Panc1 (cell line): ENCODE results near the gene DEFB129. TPM values are rescaled to one million over a fixed set of nuclear protein-coding genes. Genes with fewer than 3 reads are reported as not detected.
"Not testable (repeated sequence)": the region's sequence is repeated elsewhere in the genome, so short reads cannot be mapped to it uniquely, and the experiment has no call there.

Experiments used
- ATAC-seq: fragments of 200-7000 bp; cut with Tn5 transposase; 2 replicates; pipeline ENCODE4 v1.9.1; 2020; ENCODE audit warnings: mild to moderate bottlenecking, moderate library complexity
- BruUV-seq: library from RNA; stranded (reverse); fragments of 400-500 nt; replicated peaks from 2 replicates; lab custom pipeline; 2021; lab: Mats Ljungman, UMichigan
- CTCF ChIA-PET: fragments of 300-600 bp; sonication (Branson Sonifier 250); formaldehyde crosslinking; loops from one replicate; lab custom pipeline; 2022; ENCODE audit warnings: antibody characterized with exemption; lab: Charles Lee
- POLR2A ChIA-PET: fragments of 300-600 bp; sonication (Branson Sonifier 250); formaldehyde crosslinking; loops from one replicate; lab custom pipeline; 2022; ENCODE audit warnings: antibody characterized with exemption; lab: Charles Lee
- DNase-seq: peaks from one replicate; pipeline ENCODE4 v3.0.0-alpha.2; 2010; ENCODE audit warnings: low read depth, low spot score
- H3K27ac ChIP-seq: 2 replicates; pipeline ENCODE4 v1.5.1; 2011; ENCODE audit warnings: mild to moderate bottlenecking, low read length, inconsistent platforms
- H3K27me3 ChIP-seq: fragments of 200-500 bp; sonication (Bioruptor generic); 2 replicates; pipeline ENCODE4 v1.6.0; 2014; ENCODE audit warnings: low read length, inconsistent platforms; ENCODE audit not compliant: control insufficient read depth, insufficient read depth
- H3K36me3 ChIP-seq: fragments of 200-500 bp; sonication (Bioruptor generic); 2 replicates; pipeline ENCODE4 v1.5.1; 2014; ENCODE audit warnings: inconsistent platforms, mild to moderate bottlenecking, low read length, moderate library complexity; ENCODE audit not compliant: control insufficient read depth, insufficient read depth
- H3K4me1 ChIP-seq: 2 replicates; pipeline ENCODE4 v1.5.1; 2011; ENCODE audit warnings: inconsistent platforms, mild to moderate bottlenecking, low read length, moderate library complexity; ENCODE audit not compliant: control insufficient read depth, insufficient read depth
- H3K4me3 ChIP-seq, 2 experiments: 2 replicates each; pipeline ENCODE4 v1.5.1; 2011 to 2012; ENCODE audit warnings: low read depth in 2 of 2, low read length in 2 of 2, mild to moderate bottlenecking in 2 of 2, inconsistent platforms in 1 of 2, moderate library complexity in 1 of 2
- H3K9me3 ChIP-seq: fragments of 200-500 bp; sonication (Bioruptor generic); 2 replicates; pipeline ENCODE4 v1.5.1; 2014; ENCODE audit warnings: low read depth, mild to moderate bottlenecking, inconsistent platforms, low read length, moderate library complexity; ENCODE audit not compliant: control insufficient read depth, insufficient read depth
- CTCF ChIP-seq: fragments of 450-650 bp; IDR thresholded peaks from 2 replicates; pipeline ENCODE4 v1.5.1; 2017; ENCODE audit warnings: mild to moderate bottlenecking
- POLR2AphosphoS5 ChIP-seq: IDR thresholded peaks from 2 replicates; pipeline ENCODE4 v1.6.1; 2012; ENCODE audit warnings: mild to moderate bottlenecking, low read depth, low read length, moderate library complexity
- REST ChIP-seq, 2 experiments: IDR thresholded peaks; 2 replicates each; pipeline ENCODE4 v1.6.1; 2011 to 2012; ENCODE audit warnings: low read depth in 2 of 2, control low read depth in 1 of 2, low read length in 1 of 2, mild to moderate bottlenecking in 1 of 2, moderate library complexity in 1 of 2; ENCODE audit not compliant: insufficient read depth in 1 of 2
- SIN3A ChIP-seq: IDR thresholded peaks from 2 replicates; pipeline ENCODE4 v1.6.1; 2012; ENCODE audit warnings: low read depth, mild to moderate bottlenecking, low read length, moderate library complexity, borderline replicate concordance; ENCODE audit not compliant: insufficient read depth
- TCF7L2 ChIP-seq: IDR thresholded peaks from 2 replicates; pipeline ENCODE4 v1.6.1; 2011; ENCODE audit warnings: mild to moderate bottlenecking, low read depth, low read length, inconsistent platforms
- in situ Hi-C: cut with HindIII; loops from 2 replicates; pipeline ENCODE4 v1.10.0; 2016; ENCODE audit warnings: low sequenced_read_pairs, low pct_unique_long_range_greater_than_20kb
- intact Hi-C: fragments of 100-400 bp; cut with micrococcal nuclease; formaldehyde crosslinking; loops from one replicate; pipeline ENCODE4 v1.10.0; 2022; ENCODE audit not compliant: unreplicated experiment
- total RNA-seq: library from RNA; stranded (reverse); gene quantifications from one replicate; pipeline ENCODE4 v1.2.1, GENCODE V29; 2021; ENCODE audit not compliant: unreplicated experiment

Gene DEFB129
- total RNA-seq, 1 experiment from 2014 or later: not detected

DNA sequence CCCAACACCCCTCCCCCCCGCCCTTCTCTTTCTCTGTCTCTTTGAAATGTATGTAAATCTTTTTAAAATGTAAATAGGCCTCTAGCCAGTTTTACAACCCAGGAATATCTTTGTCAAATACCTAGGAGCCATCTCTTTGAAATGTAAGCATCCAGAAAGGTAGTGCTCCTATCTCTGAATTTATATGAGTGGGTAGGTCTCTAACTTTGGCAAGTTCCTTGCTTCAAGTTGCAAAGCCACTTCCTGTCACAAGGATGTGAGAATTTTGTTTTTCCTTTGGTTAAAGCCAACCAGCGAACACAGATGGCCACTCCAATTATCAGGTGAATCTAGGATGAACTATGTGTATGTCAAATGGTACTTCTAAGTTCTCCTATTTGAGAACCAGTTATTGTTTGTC lies 24.3 kb downstream of the DEFB129 start:
- H3K27ac ChIP-seq: no peak overlapping the region
- ChIA-PET CTCF (no interaction called here), POLR2A (no interaction called here)
- intact Hi-C loops (no loop called here), in situ Hi-C loops (no loop called here)
- no TSS peak for BruUV-seq
- DNase-seq (no peak), ATAC-seq (no peak)
- TF ChIP-seq TCF7L2 (no peak), POLR2AphosphoS5 (no peak), REST (IDR thresholded peaks at IDR 0.05; ENCODE audit: insufficient read depth in 1 of 2, low read depth in 2 of 2, low read length in 1 of 2) (no peak), SIN3A (no peak), CTCF (no peak)
- H3K9me3 ChIP-seq: peaks cover 7% of the 10 kb centered on the region
- H3K4me1 ChIP-seq: no peaks in the 10 kb centered on the region
- H3K36me3 ChIP-seq: no peaks in the 10 kb centered on the region
- H3K4me3 ChIP-seq: no peak overlapping the region
- H3K27me3 ChIP-seq: no peaks in the 10 kb centered on the region

- H3K4me3 ChIP-seq: no peak overlapping the region
- BruUV-seq: no TSS peak
- TF ChIP-seq SIN3A: no peak
- no peak for TF ChIP-seq CTCF
- TF ChIP-seq POLR2AphosphoS5: no peak
- no peak for TF ChIP-seq REST (IDR thresholded peaks at IDR 0.05; ENCODE audit: insufficient read depth in 1 of 2, low read depth in 2 of 2, low read length in 1 of 2)
- no peak for TF ChIP-seq TCF7L2
- ChIA-PET POLR2A (no interaction called here), CTCF (no interaction called here)
- H3K27ac ChIP-seq: no peak overlapping the region
- no peaks in the 10 kb centered on the region for H3K9me3 ChIP-seq
- no peaks in the 10 kb centered on the region; the same call in 1 of the 2 replicates for H3K27me3 ChIP-seq
- in situ Hi-C loops: no loop called here
- intact Hi-C loops: no loop called here
- no peaks in the 10 kb centered on the region for H3K36me3 ChIP-seq
- no peak for DNase-seq
- no peaks in the 10 kb centered on the region for H3K4me1 ChIP-seq
- no peak for ATAC-seq
Measured at GRCh38 chr20:252801-253200, 25.7 kb downstream of the DEFB129 start.

GRCh38 chr20:253447-253846 lies 26.4 kb downstream of the DEFB129 start:
- H3K27me3 ChIP-seq, DNase-seq, H3K4me3 ChIP-seq, BruUV-seq, CTCF ChIA-PET, H3K27ac ChIP-seq, in situ Hi-C loops, intact Hi-C loops, POLR2A ChIA-PET, H3K9me3 ChIP-seq, ATAC-seq, H3K36me3 ChIP-seq, H3K4me1 ChIP-seq: not testable (repeated sequence)
